HepG2 (cell line): ENCODE measurements around the gene PCIF1. TPM values are rescaled to one million over a fixed set of nuclear protein-coding genes. Genes with fewer than 3 reads are reported as not detected.
A peak's percentile ranks its signal among the peaks of the same experiment; 100 is the strongest.

Source experiments
- ATAC-seq: fragments of 200-7000 bp; cut with Tn5 transposase; 3 replicates; pipeline ENCODE4 v1.9.1; 2020; ENCODE audit warnings: mild to moderate bottlenecking, moderate library complexity
- BruUV-seq: library from RNA; stranded (reverse); fragments of 400-500 nt; replicated peaks from 2 replicates; lab custom pipeline; 2021; lab: Mats Ljungman, UMichigan
- CTCF ChIA-PET: fragments of 300-600 bp; formaldehyde crosslinking; extraction: SDS; loops from one replicate; lab custom pipeline; 2021; ENCODE audit warnings: low total read pairs, inconsistent platforms, low intra/inter-chr PET ratio; lab: Yijun Ruan, JAX
- POLR2A ChIA-PET: fragments of 350-600 bp; sonication (Branson Sonifier 250); formaldehyde crosslinking; loops from one replicate; lab custom pipeline; 2020; ENCODE audit warnings: antibody characterized with exemption, inconsistent platforms; lab: Yijun Ruan, JAX
- DNase-seq: peaks from one replicate; pipeline ENCODE4 v3.0.0-alpha.2; 2015; ENCODE audit warnings: low spot score
- FAIRE-seq: peaks from 3 replicates; lab custom pipeline; 2011; peaks lifted over from hg19 to GRCh38; lab: Jason Lieb, UNC
- H2AFZ ChIP-seq: one replicate; pipeline ENCODE4 v1.6.1; 2011; ENCODE audit warnings: low read length, inconsistent platforms
- H3K27ac ChIP-seq: fragments of 300-600 bp; 3 replicates; pipeline ENCODE4 v1.8.0; 2011; ENCODE audit warnings: mixed run types, mild to moderate bottlenecking, mixed read lengths, low read length, inconsistent platforms; ENCODE audit not compliant: insufficient read depth; ENCODE audit errors: extremely low read length
- H3K27me3 ChIP-seq, 2 experiments: fragments of 200-600 bp in 1 of 2; 2 replicates in 1 of 2; 3 replicates in 1 of 2; pipeline versions ENCODE4 v1.6.0 to v1.8.0; 2011; ENCODE audit warnings: low read length in 2 of 2, mild to moderate bottlenecking in 2 of 2, moderate library complexity in 2 of 2, inconsistent platforms in 1 of 2; ENCODE audit not compliant: insufficient read depth in 2 of 2, control insufficient read depth in 1 of 2
- H3K36me3 ChIP-seq, 2 experiments: fragments of 200-600 bp in 1 of 2; replicated peaks in 1 of 2; 2 replicates in 1 of 2; 3 replicates in 1 of 2; pipeline versions ENCODE4 v1.5.1 to v1.8.0; 2011; ENCODE audit warnings: low read length in 2 of 2, inconsistent platforms in 1 of 2; ENCODE audit not compliant: insufficient read depth in 2 of 2, control insufficient read depth in 1 of 2
- H3K4me1 ChIP-seq: 2 replicates; pipeline ENCODE4 v1.5.1; 2012; ENCODE audit warnings: low read length, inconsistent platforms; ENCODE audit not compliant: insufficient read depth
- H3K4me2 ChIP-seq: 2 replicates; pipeline ENCODE4 v1.6.0; 2011; ENCODE audit warnings: low read depth, low read length, inconsistent platforms
- H3K4me3 ChIP-seq, 3 experiments: fragments of 200-600 bp in 1 of 3; sonication (generic), shearing (Covaris generic) in 1 of 3; replicated peaks in 1 of 3; 2 replicates each; pipeline ENCODE4 v1.5.1; 2011 to 2016; ENCODE audit warnings: low read length in 3 of 3, inconsistent platforms in 2 of 3, low read depth in 2 of 3, mild to moderate bottlenecking in 2 of 3, control low read depth in 1 of 3, mixed read lengths in 1 of 3; ENCODE audit not compliant: insufficient read depth in 1 of 3
- H3K79me2 ChIP-seq: one replicate; pipeline ENCODE4 v1.6.1; 2011; ENCODE audit warnings: low read length, inconsistent platforms; ENCODE audit not compliant: insufficient read depth
- H3K9ac ChIP-seq: 2 replicates; pipeline ENCODE4 v1.6.0; 2011; ENCODE audit warnings: mild to moderate bottlenecking, low read depth, low read length, inconsistent platforms; ENCODE audit not compliant: insufficient read depth
- H3K9me3 ChIP-seq: 2 replicates; pipeline ENCODE4 v1.5.1; 2012; ENCODE audit warnings: mild to moderate bottlenecking, low read length
- H4K20me1 ChIP-seq: 2 replicates; pipeline ENCODE4 v1.6.0; 2011; ENCODE audit warnings: inconsistent platforms, mild to moderate bottlenecking, low read length, moderate library complexity; ENCODE audit not compliant: insufficient read depth
- CEBPG ChIP-seq: IDR thresholded peaks from 2 replicates; pipeline ENCODE4 v1.6.1; 2016
- CERS6 ChIP-seq: sonication (generic); formaldehyde crosslinking; IDR thresholded peaks from 2 replicates; pipeline ENCODE4 v1.5.0; 2020; ENCODE audit warnings: missing genetic modification reagents
- ERF ChIP-seq: IDR thresholded peaks from 2 replicates; pipeline ENCODE4 v1.6.1; 2018; ENCODE audit warnings: missing biosample characterization, missing genetic modification reagents
- GATAD2A ChIP-seq: IDR thresholded peaks from 2 replicates; pipeline ENCODE4 v1.6.1; 2016
- GFI1 ChIP-seq: sonication (generic); formaldehyde crosslinking; IDR thresholded peaks from 2 replicates; pipeline ENCODE4 v1.5.0; 2020; ENCODE audit warnings: missing genetic modification reagents, mild to moderate bottlenecking, borderline replicate concordance
- HOXA3 ChIP-seq: sonication (generic); formaldehyde crosslinking; IDR thresholded peaks from 2 replicates; pipeline ENCODE4 v1.5.0; 2020; ENCODE audit warnings: missing genetic modification reagents
- ISL2 ChIP-seq: sonication (generic); formaldehyde crosslinking; IDR thresholded peaks from 2 replicates; pipeline ENCODE4 v1.5.0; 2020; ENCODE audit warnings: missing genetic modification reagents
- MTERF4 ChIP-seq: sonication (generic); formaldehyde crosslinking; IDR thresholded peaks from 2 replicates; pipeline ENCODE4 v1.8.0; 2023; ENCODE audit warnings: mild to moderate bottlenecking, missing genetic modification reagents
- NCOA1 ChIP-seq: sonication (generic); formaldehyde crosslinking; IDR thresholded peaks from 2 replicates; pipeline ENCODE4 v1.9.0; 2021; ENCODE audit warnings: missing genetic modification reagents
- POLR2AphosphoS2 ChIP-seq: IDR thresholded peaks from 2 replicates; pipeline ENCODE4 v1.6.1; 2011; ENCODE audit warnings: low read depth, low read length, improper control_type of control experiment
- SALL1 ChIP-seq: sonication (generic); formaldehyde crosslinking; IDR thresholded peaks from 2 replicates; pipeline ENCODE4 v1.8.0; 2022; ENCODE audit warnings: mild to moderate bottlenecking, missing genetic modification reagents
- SP5 ChIP-seq: IDR thresholded peaks from 2 replicates; pipeline ENCODE4 v1.6.1; 2016; ENCODE audit warnings: low read depth, borderline replicate concordance
- TBL1XR1 ChIP-seq: fragments of 150-350 bp; IDR thresholded peaks from 2 replicates; pipeline ENCODE4 v1.6.1; 2014; ENCODE audit warnings: borderline replicate concordance, low read length; ENCODE audit not compliant: partially characterized antibody
- XBP1 ChIP-seq: sonication (generic); formaldehyde crosslinking; IDR thresholded peaks from 2 replicates; pipeline ENCODE4 v1.5.0; 2020; ENCODE audit warnings: missing genetic modification reagents
- ZBTB21 ChIP-seq: sonication (generic); formaldehyde crosslinking; IDR thresholded peaks from 2 replicates; pipeline ENCODE4 v1.4.0; 2020; ENCODE audit warnings: missing genetic modification reagents
- ZBTB39 ChIP-seq: sonication (generic); formaldehyde crosslinking; IDR thresholded peaks from 2 replicates; pipeline ENCODE4 v1.5.0; 2020; ENCODE audit warnings: missing genetic modification reagents
- ZNF205 ChIP-seq: IDR thresholded peaks from 2 replicates; pipeline ENCODE4 v1.6.1; 2018; ENCODE audit warnings: missing biosample characterization, missing genetic modification reagents
- ZNF224 ChIP-seq: sonication (generic); formaldehyde crosslinking; IDR thresholded peaks from 2 replicates; pipeline ENCODE4 v1.5.0; 2020; ENCODE audit warnings: mild to moderate bottlenecking, missing genetic modification reagents
- ZNF331 ChIP-seq: sonication (generic); formaldehyde crosslinking; IDR thresholded peaks from 2 replicates; pipeline ENCODE4 v1.4.0; 2020; ENCODE audit warnings: missing genetic modification reagents
- ZNF431 ChIP-seq: sonication (generic); formaldehyde crosslinking; IDR thresholded peaks from 2 replicates; pipeline ENCODE4 v1.9.0; 2022; ENCODE audit warnings: missing genetic modification reagents, low read depth, mild to moderate bottlenecking, borderline replicate concordance
- ZNF766 ChIP-seq: sonication (generic); formaldehyde crosslinking; IDR thresholded peaks from 2 replicates; pipeline ENCODE4 v1.5.0; 2020; ENCODE audit warnings: missing genetic modification reagents, borderline replicate concordance
- ZNF780A ChIP-seq: sonication (generic); formaldehyde crosslinking; IDR thresholded peaks from 2 replicates; pipeline ENCODE4 v1.8.0; 2022; ENCODE audit warnings: mild to moderate bottlenecking, missing genetic modification reagents, moderate library complexity
- ZNF879 ChIP-seq: sonication (generic); formaldehyde crosslinking; IDR thresholded peaks from 2 replicates; pipeline ENCODE4 v1.8.1; 2023; ENCODE audit warnings: missing genetic modification reagents
- WGBS: methylation state at CpG from one replicate; pipeline ENCODE4 v1.1.6; 2017; ENCODE audit warnings: low lambda C conversion rate; 5-methylcytosine and 5-hydroxymethylcytosine counted together
- in situ Hi-C: cut with HindIII; loops from 2 replicates; pipeline ENCODE4 v1.10.0; 2017; ENCODE audit warnings: low pct_unique_long_range_greater_than_20kb; ENCODE audit not compliant: extremely low pct_ligation_motif_present
- intact Hi-C: fragments of 100-400 bp; cut with micrococcal nuclease; formaldehyde crosslinking; loops from one replicate; pipeline ENCODE4 v1.10.0; 2022; ENCODE audit not compliant: unreplicated experiment
- polyA plus RNA-seq, 8 experiments: library from polyadenylated mRNA; depleted of rRNA in 3 of 8; stranded (reverse) in 7 of 8; unstranded in 1 of 8; fragments of >200 nt; fragmentation: Illumina TruSeq in 4 of 8; extraction: Trizol in 4 of 8; gene quantifications; 2 replicates each; pipeline versions ENCODE4 v1.2.1 to v1.2.3, GENCODE V29; 2011 to 2016; ENCODE audit warnings: low read depth in 4 of 8, missing spikeins in 1 of 8, mixed read lengths in 1 of 8; ENCODE audit not compliant: insufficient read depth in 1 of 8
- total RNA-seq, 5 experiments: library from RNA; depleted of rRNA; stranded (reverse); fragments of >200 nt; fragmentation: Illumina TruSeq; extraction: Trizol; gene quantifications; 2 replicates each; pipeline ENCODE4 v1.2.3, GENCODE V29; 2016; ENCODE audit warnings: low read depth in 1 of 5

The PCIF1 gene
- total and polyA plus RNA-seq, 2 of the 13 experiments (the other 11 are each of a cell fraction or from before 2014, with no cell fraction given) = 20.9 to 24.4 TPM

- no peaks in the 10 kb centered on the region for H3K79me2 ChIP-seq
- no peaks in the 10 kb centered on the region for H3K27me3 ChIP-seq
- H3K9me3 ChIP-seq = no peaks in the 10 kb centered on the region
- in situ Hi-C loops = no loop called here
- ATAC-seq (peak; percentile 67), DNase-seq (peak; percentile 87), FAIRE-seq (peak; percentile 21)
- peaks cover 50% of the 10 kb centered on the region for H3K4me1 ChIP-seq
- no TSS peak for BruUV-seq
- H3K4me2 ChIP-seq = peak overlapping the region; percentile 4; the same call in 1 of the 2 replicates
- POLR2A ChIA-PET = interaction anchor here (1.0 to 8.8 kb wide), 12 partner anchors 9 to 64 kb away, joined by 4 to 164 read pairs (median 10); partner anchors contain the start of genes CTSA, NEURL2, PCIF1 and SPATA25
- H3K4me3 ChIP-seq = no peak overlapping the region
- no peaks in the 10 kb centered on the region for H3K36me3 ChIP-seq
- H2AFZ ChIP-seq = no peak overlapping the region
- CTCF ChIA-PET = no interaction called here
- peak overlapping the region; percentile 21 for H3K27ac ChIP-seq
- H3K9ac ChIP-seq = no peak overlapping the region
- H4K20me1 ChIP-seq = no peaks in the 10 kb centered on the region
- intact Hi-C loops = loop anchor here (1.0 kb wide), 1 partner anchor 14 kb away; the partner anchor contains the start of genes CTSA and NEURL2
- 37% methylated on average over 8 of the region's 8 CpGs for WGBS
- TF ChIP-seq NCOA1 (0 out of 2 replicates have a peak, but pooled peaks have one; percentile 60), ZNF205 (no peak), ZNF780A (CRISPR knock-in tag) (0 out of 2 replicates have a peak, but pooled peaks have one; percentile 1), SP5 (CRISPR knock-in tag) (no peak), XBP1 (CRISPR knock-in tag) (0 out of 2 replicates have a peak, but pooled peaks have one; percentile 35), ZBTB21 (CRISPR knock-in tag) (peak; percentile 95), GATAD2A (CRISPR knock-in tag) (0 out of 2 replicates have a peak, but pooled peaks have one; percentile 44), CEBPG (CRISPR knock-in tag) (peak; percentile 12; the same call in 1 of the 2 replicates), ZBTB39 (CRISPR knock-in tag) (peak; percentile 87; the same call in 1 of the 2 replicates), ISL2 (CRISPR knock-in tag) (no peak), POLR2AphosphoS2 (no peak), ZNF224 (CRISPR knock-in tag) (0 out of 2 replicates have a peak, but pooled peaks have one; percentile 29), ZNF879 (CRISPR knock-in tag) (no peak), TBL1XR1 (peak; percentile 24), MTERF4 (CRISPR knock-in tag) (0 out of 2 replicates have a peak, but pooled peaks have one; percentile 34), ERF (CRISPR knock-in tag) (no peak), ZNF331 (CRISPR knock-in tag) (no peak), GFI1 (CRISPR knock-in tag) (0 out of 2 replicates have a peak, but pooled peaks have one; percentile 11), SALL1 (CRISPR knock-in tag) (0 out of 2 replicates have a peak, but pooled peaks have one; percentile 9), HOXA3 (CRISPR knock-in tag) (peak; percentile 64), CERS6 (CRISPR knock-in tag) (no peak), ZNF431 (CRISPR knock-in tag) (no peak), ZNF766 (CRISPR knock-in tag) (0 out of 2 replicates have a peak, but pooled peaks have one; percentile 14)
Observed at GRCh38 chr20:45905505-45906079, 28.9 kb upstream of the PCIF1 start.
